ENCODE data around the gene MARCKS. TPM values are rescaled to one million over a fixed set of nuclear protein-coding genes. Genes with fewer than 3 reads are reported as not detected.

MARCKS gene
- polyA plus RNA-seq, 2 of the 4 experiments (the other 2 are of a cell fraction) = 21.2 to 39.4 TPM

- POLR2A ChIA-PET = no interaction called here
- Histone ChIP-seq H3K4me2 (no peak overlapping the region), H3K9me3 (no peaks in the 10 kb centered on the region), H3K4me3 (no peak overlapping the region), H3K4me1 (no peaks in the 10 kb centered on the region), H3K27ac (no peak overlapping the region)
- ATAC-seq (no peak), DNase-seq (ENCODE audit: low read depth in 1 of 2, low spot score in 1 of 2) (no peak), FAIRE-seq (no peak)
- TF ChIP-seq MAFK (IDR thresholded peaks at IDR 0.05; ENCODE audit: partially characterized antibody) (peak; percentile 39), NFE2L2 (conservative IDR thresholded peaks at IDR 0.05; ENCODE audit: low read length) (no peak)
- 63% methylated on average over 3 of the region's 3 CpGs for WGBS (ENCODE audit: missing lambda C conversion rate)
- CTCF ChIA-PET = interaction anchor here (1.2 kb wide), 1 partner anchor 16 kb away, joined by 3 read pairs; no protein-coding TSS in a partner anchor
Measured at GRCh38 chr6:113893866-113894265, 36.7 kb downstream of the MARCKS start.

- Histone ChIP-seq H3K9me3 (no peaks in the 10 kb centered on the region), H3K4me1 (no peaks in the 10 kb centered on the region), H3K4me2 (no peak overlapping the region), H3K27ac (no peak overlapping the region), H3K4me3 (no peak overlapping the region)
- POLR2A ChIA-PET = no interaction called here
- no peak for ATAC-seq
- WGBS (ENCODE audit: missing lambda C conversion rate) = 41% methylated on average over 6 of the region's 6 CpGs
- FAIRE-seq = no peak
- CTCF ChIA-PET = interaction anchor here (1.2 kb wide), 1 partner anchor 15 kb away, joined by 3 read pairs; no protein-coding TSS in a partner anchor
- no peak for DNase-seq (ENCODE audit: low read depth in 1 of 2, low spot score in 1 of 2)
- no peak for TF ChIP-seq E2F6 (IDR thresholded peaks at IDR 0.05; ENCODE audit: borderline replicate concordance, low read depth)
- TF ChIP-seq RNF2 (IDR thresholded peaks at IDR 0.05; ENCODE audit: borderline replicate concordance, low read depth) = no peak
- TF ChIP-seq FOSL2 (IDR thresholded peaks at IDR 0.05) = no peak
- no peak for TF ChIP-seq FOSL2 (CRISPR knock-in tag; IDR thresholded peaks at IDR 0.05)
- TF ChIP-seq TFCP2L1 (CRISPR knock-in tag; IDR thresholded peaks at IDR 0.05) = no peak
- no peak for TF ChIP-seq HEYL (CRISPR knock-in tag; IDR thresholded peaks at IDR 0.05)
- TF ChIP-seq MYC (IDR thresholded peaks at IDR 0.05; ENCODE audit: borderline replicate concordance, low read length) = no peak
- no peak for TF ChIP-seq CBX2 (IDR thresholded peaks at IDR 0.05; ENCODE audit: borderline replicate concordance, low read depth)
- no peak for TF ChIP-seq ATOH8 (CRISPR knock-in tag; IDR thresholded peaks at IDR 0.05; ENCODE audit: low read depth)
- no peak for TF ChIP-seq KDM5A (IDR thresholded peaks at IDR 0.05)
- TF ChIP-seq KDM1A (IDR thresholded peaks at IDR 0.05; ENCODE audit: low read depth) = no peak
- no peak for TF ChIP-seq SREBF2 (IDR thresholded peaks at IDR 0.05)
- TF ChIP-seq MAFK (IDR thresholded peaks at IDR 0.05; ENCODE audit: partially characterized antibody) = no peak
- TF ChIP-seq ZFP36 (IDR thresholded peaks at IDR 0.05; ENCODE audit: borderline replicate concordance, partially characterized antibody) = no peak
Measured at GRCh38 chr6:113894712-113895674, 37.8 kb downstream of the MARCKS start.

- 84% methylated on average over 2 of the region's 2 CpGs for WGBS (ENCODE audit: missing lambda C conversion rate)
- FAIRE-seq = no peak
- ChIA-PET POLR2A (interaction anchor here (1.3 kb wide), 1 partner anchor 43 kb away, joined by 3 read pairs; no protein-coding TSS in a partner anchor), CTCF (interaction anchor here (2.0 kb wide), 1 partner anchor 8 kb away, joined by 4 read pairs; no protein-coding TSS in a partner anchor)
- H3K9me3 ChIP-seq = no peaks in the 10 kb centered on the region
- H3K4me1 ChIP-seq = no peaks in the 10 kb centered on the region
- H3K4me3 ChIP-seq = no peak overlapping the region
- no peak overlapping the region for H3K27ac ChIP-seq
- ATAC-seq = no peak
- no peak for DNase-seq (ENCODE audit: low read depth in 1 of 2, low spot score in 1 of 2)
- H3K4me2 ChIP-seq = no peak overlapping the region
- TF ChIP-seq HOXB13 (CRISPR knock-in tag; IDR thresholded peaks at IDR 0.05; ENCODE audit: low read depth) (no peak), POLR2A (IDR thresholded peaks at IDR 0.05; ENCODE audit: low read length) (no peak), SMC3 (IDR thresholded peaks at IDR 0.05) (no peak), NFE2L2 (conservative IDR thresholded peaks at IDR 0.05; ENCODE audit: low read length) (no peak), MAX (IDR thresholded peaks at IDR 0.05) (no peak), ZC3H11A (IDR thresholded peaks at IDR 0.05) (no peak), ZFP36 (IDR thresholded peaks at IDR 0.05; ENCODE audit: borderline replicate concordance, partially characterized antibody) (no peak), ELK1 (IDR thresholded peaks at IDR 0.05; ENCODE audit: low read depth, low read length) (no peak), PHF8 (IDR thresholded peaks at IDR 0.05; ENCODE audit: borderline replicate concordance, low read depth) (no peak), HDAC2 (IDR thresholded peaks at IDR 0.05) (no peak), JUNB (IDR thresholded peaks at IDR 0.05) (no peak), HES2 (IDR thresholded peaks at IDR 0.05) (no peak), EHMT2 (IDR thresholded peaks at IDR 0.05; ENCODE audit: low read depth) (no peak), TP53 (CRISPR knock-in tag; IDR thresholded peaks at IDR 0.05) (no peak), MAZ (IDR thresholded peaks at IDR 0.05; ENCODE audit: borderline replicate concordance, low read depth, low read length) (no peak), KDM1A (IDR thresholded peaks at IDR 0.05; ENCODE audit: low read depth) (no peak), HEYL (CRISPR knock-in tag; IDR thresholded peaks at IDR 0.05) (no peak), HMGXB4 (CRISPR knock-in tag; IDR thresholded peaks at IDR 0.05; ENCODE audit: borderline replicate concordance) (no peak)
Measured at GRCh38 chr6:113901482-113901881, 44.3 kb downstream of the MARCKS start.

Data from A549 (cell line).